Measurements from ENCODE around the gene ARFRP1. TPM values are rescaled to one million over a fixed set of nuclear protein-coding genes. Genes with fewer than 3 reads are reported as not detected.

The ARFRP1 gene, protein sequence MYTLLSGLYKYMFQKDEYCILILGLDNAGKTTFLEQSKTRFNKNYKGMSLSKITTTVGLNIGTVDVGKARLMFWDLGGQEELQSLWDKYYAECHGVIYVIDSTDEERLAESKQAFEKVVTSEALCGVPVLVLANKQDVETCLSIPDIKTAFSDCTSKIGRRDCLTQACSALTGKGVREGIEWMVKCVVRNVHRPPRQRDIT
- 35.5 and 39.4 TPM in 2 replicates for total RNA-seq

DNA sequence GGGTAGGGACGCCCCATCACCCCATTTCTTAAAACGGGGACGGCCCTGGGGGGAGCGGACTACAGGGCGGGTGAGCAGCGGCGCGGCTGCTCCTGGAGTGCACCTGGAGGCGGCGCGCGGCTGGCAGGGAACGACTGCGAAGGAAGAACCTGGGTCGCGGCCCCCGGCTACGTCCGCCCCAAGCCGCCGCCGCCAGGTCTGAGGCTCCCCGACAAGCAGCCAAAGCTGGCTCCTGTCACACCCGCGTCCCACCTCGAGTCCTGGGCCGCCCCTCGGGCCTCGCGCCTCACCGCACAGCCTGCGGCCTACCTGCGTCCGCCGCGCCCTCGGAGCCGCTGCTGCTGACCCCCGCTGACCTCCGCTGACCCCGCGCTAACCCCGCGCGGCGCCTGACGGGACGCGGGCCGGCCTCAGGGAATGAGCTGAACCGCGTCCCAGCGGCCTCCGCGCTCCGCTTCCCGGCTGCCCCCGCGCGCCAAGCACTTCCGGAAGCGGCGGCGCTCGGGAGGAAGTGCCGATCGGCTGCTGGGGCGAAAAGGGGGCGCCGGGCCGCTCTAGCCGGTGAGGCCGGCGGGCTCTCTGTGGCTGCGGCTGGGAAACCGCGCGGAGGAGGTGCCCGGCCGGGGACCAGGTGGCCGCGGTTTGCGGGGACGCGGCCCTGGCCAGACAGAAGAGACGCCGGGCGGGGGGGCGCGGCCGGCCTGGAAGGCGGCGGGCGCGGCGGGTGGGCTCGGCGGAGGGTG, at the start of gene ARFRP1, which contains the start of gene ZGPAT:
Gene ARFRP1, minus strand, starts transcription at position 419 of the 743 bp plus-strand sequence. CDS start 885 bp downstream, outside the sequence.
Gene ZGPAT, plus strand, starts transcription at position 482 of the 743 bp plus-strand sequence. CDS start 542 bp downstream, outside the sequence.

DNA sequence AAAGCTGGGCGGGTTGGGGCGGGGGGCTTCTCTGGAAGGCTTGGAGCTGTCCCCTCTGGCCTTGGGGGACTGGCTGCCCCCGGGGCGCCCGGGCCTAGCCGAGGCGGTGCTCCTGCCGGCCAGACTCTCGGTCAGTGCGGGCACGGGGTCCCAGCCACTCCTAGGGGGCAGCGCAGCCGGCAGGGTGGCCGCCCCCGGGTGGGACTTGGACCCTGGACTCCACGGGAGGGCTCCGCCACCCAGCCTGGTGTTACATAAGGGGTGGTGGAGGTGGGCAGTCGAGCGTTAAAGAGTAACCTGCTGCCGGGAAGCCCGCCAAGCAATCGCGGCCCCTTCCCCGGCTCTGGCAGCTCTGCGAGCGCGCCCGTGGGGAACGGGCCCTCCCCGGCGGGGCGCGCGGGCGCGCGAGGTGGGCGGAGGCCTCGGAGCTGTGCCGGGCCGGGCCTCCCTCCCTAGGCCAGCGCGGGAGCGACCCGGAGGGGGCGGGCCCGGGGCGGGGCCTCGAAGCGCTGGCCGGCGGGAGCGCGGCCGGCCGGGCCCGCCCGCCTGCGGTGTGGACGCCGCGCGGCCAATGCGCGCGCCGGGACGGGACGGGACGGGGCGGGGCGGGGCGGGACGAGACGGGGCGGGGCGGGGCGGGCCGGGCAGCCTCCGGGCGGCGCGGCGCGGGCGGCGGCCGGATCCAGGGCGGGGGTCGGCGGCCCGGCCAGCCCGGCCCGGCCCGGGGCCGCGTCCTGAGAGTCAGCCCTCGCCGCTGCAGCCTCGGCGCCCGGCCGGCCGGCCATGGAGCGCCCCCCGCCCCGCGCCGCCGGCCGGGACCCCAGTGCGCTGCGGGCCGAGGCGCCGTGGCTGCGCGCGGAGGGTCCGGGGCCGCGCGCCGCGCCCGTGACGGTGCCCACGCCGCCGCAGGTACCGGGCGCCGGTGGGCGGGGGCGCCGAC, 31.6 kb upstream of the ARFRP1 start, which contains the start of gene SLC2A4RG:
Gene SLC2A4RG, plus strand, starts transcription at position 647 of the 940 bp plus-strand sequence. Its CDS starts 137 bp downstream, at position 784.

DNA sequence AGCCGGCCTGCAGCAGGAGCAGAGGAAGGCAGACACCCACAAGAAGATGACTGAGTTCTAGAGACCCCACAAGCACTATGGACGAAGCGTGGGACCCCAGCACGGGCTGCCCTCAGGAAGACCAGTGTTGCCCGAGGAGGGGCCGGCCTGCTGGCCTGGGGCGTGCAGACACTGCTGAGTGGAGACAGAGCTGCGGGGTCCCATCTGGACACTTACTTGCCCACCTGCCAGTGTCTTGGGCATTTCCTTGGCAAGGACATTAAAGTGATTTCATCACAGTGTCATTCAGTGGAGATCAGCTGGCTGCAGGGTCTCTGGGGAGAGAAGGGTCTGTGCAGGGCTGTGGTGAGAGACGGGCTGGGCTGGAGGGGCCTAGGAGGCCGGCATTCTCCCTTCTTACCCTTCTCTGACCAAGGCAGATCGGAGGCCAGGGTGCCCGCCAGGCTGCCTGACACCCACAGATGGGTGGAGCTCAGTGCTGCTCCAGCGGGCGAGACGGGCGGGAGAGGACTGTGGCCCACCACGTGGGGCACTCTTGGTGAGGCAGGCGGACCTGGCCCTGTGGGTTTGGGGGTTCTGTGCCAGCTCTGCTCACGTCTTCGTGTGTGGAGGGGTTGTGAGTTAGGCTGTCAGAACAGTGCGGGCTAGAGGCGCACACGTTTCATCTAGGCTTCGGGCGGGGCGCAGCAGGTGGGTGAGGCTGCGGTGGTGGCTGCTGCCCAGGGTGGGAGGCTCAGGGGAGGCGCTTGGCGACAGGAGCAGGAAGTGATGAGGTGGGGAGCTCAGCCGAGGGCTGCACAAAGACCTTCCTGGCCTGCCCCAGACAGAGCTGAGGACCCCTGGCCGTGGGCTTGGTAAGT, 28.3 kb upstream of the ARFRP1 start, which contains the start of gene LIME1:
Gene LIME1, plus strand, starts transcription at position 806 of the 860 bp plus-strand sequence. CDS start 886 bp downstream, outside the sequence.

DNA sequence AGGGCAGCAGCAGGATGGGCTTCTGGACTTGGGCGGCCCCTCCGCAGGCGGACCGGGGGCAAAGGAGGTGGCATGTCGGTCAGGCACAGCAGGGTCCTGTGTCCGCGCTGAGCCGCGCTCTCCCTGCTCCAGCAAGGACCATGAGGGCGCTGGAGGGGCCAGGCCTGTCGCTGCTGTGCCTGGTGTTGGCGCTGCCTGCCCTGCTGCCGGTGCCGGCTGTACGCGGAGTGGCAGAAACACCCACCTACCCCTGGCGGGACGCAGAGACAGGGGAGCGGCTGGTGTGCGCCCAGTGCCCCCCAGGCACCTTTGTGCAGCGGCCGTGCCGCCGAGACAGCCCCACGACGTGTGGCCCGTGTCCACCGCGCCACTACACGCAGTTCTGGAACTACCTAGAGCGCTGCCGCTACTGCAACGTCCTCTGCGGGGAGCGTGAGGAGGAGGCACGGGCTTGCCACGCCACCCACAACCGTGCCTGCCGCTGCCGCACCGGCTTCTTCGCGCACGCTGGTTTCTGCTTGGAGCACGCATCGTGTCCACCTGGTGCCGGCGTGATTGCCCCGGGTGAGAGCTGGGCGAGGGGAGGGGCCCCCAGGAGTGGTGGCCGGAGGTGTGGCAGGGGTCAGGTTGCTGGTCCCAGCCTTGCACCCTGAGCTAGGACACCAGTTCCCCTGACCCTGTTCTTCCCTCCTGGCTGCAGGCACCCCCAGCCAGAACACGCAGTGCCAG, 11.0 kb downstream of the ARFRP1 start, which contains the start of gene TNFRSF6B:
Gene TNFRSF6B, plus strand, starts transcription at position 25 of the 729 bp plus-strand sequence. Its CDS starts 116 bp downstream, at position 141.

DNA sequence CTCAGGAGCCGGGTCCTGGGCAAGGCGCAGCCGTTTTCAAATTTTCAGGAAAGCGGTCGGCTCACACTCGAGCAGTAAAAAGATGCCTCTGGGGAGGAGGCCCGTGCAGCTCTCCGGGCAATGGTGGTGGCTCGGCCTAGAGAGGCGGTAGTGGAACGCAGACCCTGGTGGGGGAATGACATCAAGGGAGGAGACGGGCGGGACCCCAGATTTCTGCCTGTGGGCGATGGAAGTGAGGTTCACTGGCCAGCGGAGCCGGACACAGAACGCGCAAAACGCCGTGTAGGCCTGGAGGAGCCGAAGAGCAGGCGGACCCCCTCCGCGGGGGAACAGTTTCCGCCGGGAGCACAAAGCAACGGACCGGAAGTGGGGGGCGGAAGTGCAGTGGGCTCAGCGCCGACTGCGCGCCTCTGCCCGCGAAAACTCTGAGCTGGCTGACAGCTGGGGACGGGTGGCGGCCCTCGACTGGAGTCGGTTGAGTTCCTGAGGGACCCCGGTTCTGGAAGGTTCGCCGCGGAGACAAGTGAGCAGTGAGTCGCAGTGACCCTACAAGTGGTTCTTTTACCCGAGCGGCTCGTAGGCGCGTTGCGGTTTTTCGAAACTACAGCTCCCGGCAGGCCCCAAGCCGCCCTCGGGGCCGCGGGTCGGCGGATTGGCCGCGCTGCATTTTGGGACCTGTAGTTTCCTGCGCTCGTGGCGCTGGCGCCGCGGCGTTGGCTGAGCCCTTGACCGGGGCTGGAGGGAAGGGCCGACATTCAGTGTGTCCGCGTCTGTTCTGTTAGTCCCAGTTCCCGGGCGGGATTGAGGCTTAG, 49.6 kb downstream of the ARFRP1 start, which contains the start of gene RTEL1:
Gene RTEL1, plus strand, starts transcription at position 376 of the 812 bp plus-strand sequence. CDS start 1,091 bp downstream, outside the sequence.

DNA sequence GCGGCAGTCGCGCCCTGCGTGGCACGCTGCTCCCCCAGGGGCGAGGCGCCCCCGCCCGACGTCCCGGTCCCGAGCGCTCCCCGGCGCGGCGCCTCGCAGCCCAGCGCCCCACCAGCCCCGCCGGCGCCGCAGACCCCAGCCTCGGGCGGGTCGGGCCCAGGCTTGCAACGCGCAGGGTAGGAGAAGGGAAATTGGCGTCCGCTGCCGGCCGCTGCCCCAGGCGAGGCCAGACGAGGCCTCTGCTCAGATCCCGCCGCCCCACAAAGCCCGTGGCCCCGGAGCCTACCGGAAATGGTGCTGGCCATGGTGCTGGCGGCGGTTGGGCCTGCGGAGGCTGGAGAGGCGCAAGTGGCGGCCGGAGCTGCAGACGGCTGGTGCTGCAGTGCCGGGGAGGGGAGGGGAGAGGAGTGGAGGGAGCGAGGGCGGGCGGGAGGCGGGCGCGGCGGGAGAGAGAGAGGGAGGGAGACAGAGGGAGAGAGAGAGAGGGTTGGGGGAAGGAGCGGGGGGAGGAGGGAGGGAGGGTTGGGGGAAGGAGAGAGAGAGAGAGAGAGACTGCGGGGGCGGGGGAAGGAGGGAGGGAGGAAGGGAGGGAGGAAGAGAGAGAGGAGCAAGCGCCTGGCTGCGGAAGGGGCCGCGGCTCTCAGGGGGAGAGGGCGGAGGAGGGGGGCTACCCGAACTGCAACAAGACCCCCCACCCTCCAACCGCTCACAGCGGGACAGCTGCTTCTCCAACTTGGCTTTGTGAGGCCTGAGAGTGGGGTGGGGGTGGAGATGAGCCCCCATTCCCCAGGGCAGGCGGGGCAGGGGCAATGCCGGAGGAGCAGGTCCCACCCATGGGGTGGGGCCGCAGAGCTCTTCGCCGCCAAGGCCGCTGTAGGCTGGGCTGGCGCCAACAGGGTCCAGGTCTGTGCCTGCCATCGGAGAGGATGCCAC, 54.5 kb downstream of the ARFRP1 start, which contains the start of gene STMN3:
Gene STMN3, minus strand, starts transcription at position 384 of the 933 bp plus-strand sequence. Its CDS starts 79 bp downstream, at position 305.

Other genes with a start within 250 kb of the ARFRP1 start
- not detected in 2 replicates for gene KCNQ2, start 235.3 kb downstream of the ARFRP1 start, total RNA-seq
- gene EEF1A2, start 208.9 kb downstream of the ARFRP1 start, total RNA-seq = 3.4 and 12.5 TPM in 2 replicates
- 303 and 325 TPM in 2 replicates for gene PPDPF, start 187.2 kb downstream of the ARFRP1 start, total RNA-seq
- gene PTK6, start 170.6 kb downstream of the ARFRP1 start, total RNA-seq = not detected in 2 replicates
- not detected in 2 replicates for gene SRMS, start 160.2 kb downstream of the ARFRP1 start, total RNA-seq
- 0.16 and 1.1 TPM in 2 replicates for gene FNDC11, start 153.8 kb downstream of the ARFRP1 start, total RNA-seq
- gene HELZ2, start 133.7 kb downstream of the ARFRP1 start, total RNA-seq = 37.2 and 45.9 TPM in 2 replicates
- gene GMEB2, start 80.9 kb downstream of the ARFRP1 start, total RNA-seq = 12.1 and 13.1 TPM in 2 replicates
- 20.7 and 69.0 TPM in 2 replicates for gene STMN3, start 54.6 kb downstream of the ARFRP1 start, total RNA-seq
- gene RTEL1, start 49.7 kb downstream of the ARFRP1 start, total RNA-seq = 14.2 and 24.3 TPM in 2 replicates
- gene TNFRSF6B, start 11.3 kb downstream of the ARFRP1 start, total RNA-seq = 127 and 248 TPM in 2 replicates
- 29.5 and 34.1 TPM in 2 replicates for gene ZGPAT, start 63 bp upstream of the ARFRP1 start, total RNA-seq
- 3.9 and 6.5 TPM in 2 replicates for gene LIME1, start 28.7 kb upstream of the ARFRP1 start, total RNA-seq
- gene SLC2A4RG, start 31.8 kb upstream of the ARFRP1 start, total RNA-seq = 68.1 and 97.0 TPM in 2 replicates
- gene ZBTB46, start 123.3 kb upstream of the ARFRP1 start, total RNA-seq = 1.8 and 5.6 TPM in 2 replicates
- gene ABHD16B, start 153.5 kb upstream of the ARFRP1 start, total RNA-seq = not detected in 2 replicates
- gene TPD52L2, start 157.3 kb upstream of the ARFRP1 start, total RNA-seq = 99.1 and 136 TPM in 2 replicates
- gene DNAJC5, start 187.2 kb upstream of the ARFRP1 start, total RNA-seq = 39.3 and 46.8 TPM in 2 replicates
- 31.1 and 38.3 TPM in 2 replicates for gene UCKL1, start 248.4 kb upstream of the ARFRP1 start, total RNA-seq